ES-I3 (cell line): ENCODE measurements around the gene GRK4.

ENCODE experiments used
- H3K36me3 ChIP-seq: 2 replicates; pipeline ENCODE4 v1.6.1; 2013; ENCODE audit warnings: mild to moderate bottlenecking, low read length, control low read depth, moderate library complexity; ENCODE audit not compliant: insufficient read depth
- H3K4me1 ChIP-seq: 2 replicates; pipeline ENCODE4 v1.6.1; 2013; ENCODE audit warnings: mild to moderate bottlenecking, control low read depth, low read length; ENCODE audit not compliant: insufficient read depth
- H3K9ac ChIP-seq: 2 replicates; pipeline ENCODE4 v1.6.1; 2013; ENCODE audit warnings: low read depth, mild to moderate bottlenecking, low read length, moderate library complexity
- H3K9me3 ChIP-seq: 2 replicates; pipeline ENCODE4 v1.6.1; 2013; ENCODE audit warnings: mild to moderate bottlenecking, low read length, moderate library complexity; ENCODE audit not compliant: control insufficient read depth, insufficient read depth

The GRK4 gene

GRCh38 chr4:3017504-3017903 lies 54.1 kb downstream of the GRK4 start:
- no peaks in the 10 kb centered on the region for H3K36me3 ChIP-seq
- H3K9me3 ChIP-seq = no peaks in the 10 kb centered on the region
- no peak overlapping the region for H3K9ac ChIP-seq
- no peaks in the 10 kb centered on the region for H3K4me1 ChIP-seq

DNA sequence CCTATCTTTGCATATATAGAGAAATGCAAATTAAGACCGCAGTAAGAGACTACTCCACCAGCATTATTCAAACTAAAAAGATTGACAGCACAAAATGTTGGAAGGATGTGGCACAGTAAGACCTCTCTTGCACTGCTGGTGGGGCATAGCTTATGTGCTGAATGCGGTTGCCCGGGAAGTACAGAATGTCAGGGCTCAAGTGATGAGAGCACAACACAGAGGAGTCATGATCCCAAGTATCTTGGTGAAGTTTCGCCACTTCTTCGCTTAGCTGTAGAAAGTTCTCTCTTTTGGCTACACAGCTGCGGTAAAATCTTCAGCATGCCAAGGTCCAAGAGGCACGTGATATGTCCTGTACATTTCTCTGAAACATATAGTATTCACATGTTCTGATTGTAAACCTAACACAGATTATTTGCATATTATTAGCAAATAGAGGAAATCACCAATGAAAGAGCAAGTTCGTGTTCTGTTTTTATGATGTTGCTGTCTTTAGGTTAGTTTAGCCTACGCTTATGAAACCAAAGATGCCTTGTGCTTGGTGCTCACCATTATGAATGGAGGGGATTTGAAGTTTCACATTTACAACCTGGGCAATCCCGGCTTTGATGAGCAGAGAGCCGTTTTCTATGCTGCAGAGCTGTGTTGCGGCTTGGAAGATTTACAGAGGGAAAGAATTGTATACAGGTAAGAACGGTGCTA lies 55.9 kb downstream of the GRK4 start:
- no peaks in the 10 kb centered on the region for H3K36me3 ChIP-seq

GRCh38 chr4:3021127-3021526 lies 57.8 kb downstream of the GRK4 start:
- Histone ChIP-seq H3K36me3 (no peaks in the 10 kb centered on the region), H3K9me3 (no peaks in the 10 kb centered on the region), H3K9ac (no peak overlapping the region), H3K4me1 (no peaks in the 10 kb centered on the region)

More for the DNA sequence above, 55.9 kb downstream of the GRK4 start:
- Histone ChIP-seq H3K4me1 (no peaks in the 10 kb centered on the region), H3K9ac (no peak overlapping the region), H3K9me3 (no peaks in the 10 kb centered on the region)

GRCh38 chr4:3021627-3022026 lies 58.3 kb downstream of the GRK4 start:
- no peaks in the 10 kb centered on the region for H3K4me1 ChIP-seq
- H3K36me3 ChIP-seq = no peaks in the 10 kb centered on the region
- no peaks in the 10 kb centered on the region for H3K9me3 ChIP-seq
- H3K9ac ChIP-seq = no peak overlapping the region

- H3K4me1 ChIP-seq = no peaks in the 10 kb centered on the region
Observed at GRCh38 chr4:3022112-3022511, 58.7 kb downstream of the GRK4 start.

DNA sequence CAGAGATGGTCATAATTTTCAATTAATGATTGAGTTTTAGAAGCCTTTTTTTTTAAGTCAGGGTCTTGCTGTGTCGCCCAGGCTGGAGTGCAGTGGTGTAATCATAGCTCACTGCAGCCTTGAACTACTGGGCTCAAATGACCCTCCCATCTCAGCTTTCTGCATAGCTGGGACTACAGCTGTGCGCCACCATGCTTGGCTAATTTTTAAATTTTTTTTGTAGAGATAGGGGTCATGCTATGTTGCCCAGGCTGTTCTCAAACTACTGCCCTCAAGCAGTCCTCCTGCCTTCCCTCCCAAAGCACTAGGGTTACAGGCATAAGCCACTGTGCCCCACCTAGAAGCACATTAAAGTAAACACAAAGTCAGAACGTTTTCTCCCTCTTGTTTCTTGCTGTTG lies 59.3 kb downstream of the GRK4 start:
- no peaks in the 10 kb centered on the region for H3K4me1 ChIP-seq

More at GRCh38 chr4:3022112-3022511, 58.7 kb downstream of the GRK4 start:
- Histone ChIP-seq H3K9me3 (no peaks in the 10 kb centered on the region), H3K9ac (no peak overlapping the region), H3K36me3 (no peaks in the 10 kb centered on the region)

DNA sequence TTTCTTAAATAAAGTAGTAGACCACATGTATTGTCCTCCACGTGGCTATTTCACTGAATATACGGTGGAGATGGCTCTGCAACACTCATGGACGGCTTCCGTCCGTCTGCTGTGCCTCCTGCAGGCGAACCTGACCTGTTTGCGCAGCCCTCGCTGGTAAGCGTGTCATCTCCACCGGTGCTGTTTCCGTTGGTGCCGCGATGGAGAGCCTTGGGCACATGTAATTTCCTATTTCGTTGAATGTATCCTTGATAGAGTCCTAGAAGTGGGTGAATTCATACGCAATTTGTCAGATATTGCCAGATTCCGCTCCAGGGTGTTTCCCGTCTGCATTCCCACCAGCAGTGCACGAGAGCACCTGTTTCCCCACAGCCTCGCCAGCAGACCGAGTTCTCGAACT lies 62.5 kb downstream of the GRK4 start:
- Histone ChIP-seq H3K4me1 (no peaks in the 10 kb centered on the region), H3K36me3 (no peaks in the 10 kb centered on the region), H3K9me3 (no peaks in the 10 kb centered on the region), H3K9ac (no peak overlapping the region)

More for the DNA sequence above, 59.3 kb downstream of the GRK4 start:
- H3K9ac ChIP-seq = no peak overlapping the region
- H3K9me3 ChIP-seq = no peaks in the 10 kb centered on the region
- H3K36me3 ChIP-seq = no peaks in the 10 kb centered on the region

DNA sequence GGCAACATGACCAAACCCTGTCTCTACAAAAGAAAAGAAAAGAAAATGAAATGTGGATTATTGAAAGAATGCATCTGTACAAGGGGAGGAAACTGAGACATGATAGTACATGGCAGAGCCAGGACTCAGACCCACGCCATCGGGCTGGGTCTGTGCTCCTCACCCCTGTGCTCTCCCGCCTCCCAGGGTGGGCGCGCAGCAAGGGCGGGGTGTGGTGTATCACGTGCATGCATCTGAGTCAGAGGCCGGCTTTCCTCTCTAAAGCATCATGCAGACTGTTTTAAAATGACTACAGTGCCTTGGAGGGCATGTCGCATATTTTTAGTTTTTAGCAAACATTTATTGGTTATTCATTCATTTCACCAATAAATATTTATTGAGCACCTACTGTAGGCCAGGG lies 63.2 kb downstream of the GRK4 start:
- Histone ChIP-seq H3K9ac (no peak overlapping the region), H3K9me3 (no peaks in the 10 kb centered on the region), H3K36me3 (no peaks in the 10 kb centered on the region), H3K4me1 (no peaks in the 10 kb centered on the region)

DNA sequence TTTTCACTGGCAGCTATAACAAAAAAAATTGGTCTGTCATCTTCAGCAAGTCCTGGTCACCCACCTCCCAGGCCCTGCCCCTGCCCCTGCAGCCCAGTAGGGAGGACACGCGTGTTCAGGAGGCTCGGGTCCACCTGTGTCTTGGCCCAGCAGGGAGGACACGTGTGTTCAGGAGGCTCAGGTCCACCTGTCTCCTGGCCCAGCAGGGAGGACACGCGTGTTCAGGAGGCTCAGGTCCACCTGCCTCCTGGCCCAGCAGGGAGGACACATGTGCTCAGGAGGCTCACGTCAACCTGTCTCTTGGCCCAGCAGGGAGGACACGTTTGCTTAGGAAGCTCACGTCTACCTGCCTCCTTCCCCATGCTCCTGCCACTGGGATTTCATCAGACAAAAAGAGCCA lies 66.1 kb downstream of the GRK4 start:
- Histone ChIP-seq H3K4me1 (no peaks in the 10 kb centered on the region), H3K36me3 (no peaks in the 10 kb centered on the region), H3K9ac (no peak overlapping the region), H3K9me3 (no peaks in the 10 kb centered on the region)

DNA sequence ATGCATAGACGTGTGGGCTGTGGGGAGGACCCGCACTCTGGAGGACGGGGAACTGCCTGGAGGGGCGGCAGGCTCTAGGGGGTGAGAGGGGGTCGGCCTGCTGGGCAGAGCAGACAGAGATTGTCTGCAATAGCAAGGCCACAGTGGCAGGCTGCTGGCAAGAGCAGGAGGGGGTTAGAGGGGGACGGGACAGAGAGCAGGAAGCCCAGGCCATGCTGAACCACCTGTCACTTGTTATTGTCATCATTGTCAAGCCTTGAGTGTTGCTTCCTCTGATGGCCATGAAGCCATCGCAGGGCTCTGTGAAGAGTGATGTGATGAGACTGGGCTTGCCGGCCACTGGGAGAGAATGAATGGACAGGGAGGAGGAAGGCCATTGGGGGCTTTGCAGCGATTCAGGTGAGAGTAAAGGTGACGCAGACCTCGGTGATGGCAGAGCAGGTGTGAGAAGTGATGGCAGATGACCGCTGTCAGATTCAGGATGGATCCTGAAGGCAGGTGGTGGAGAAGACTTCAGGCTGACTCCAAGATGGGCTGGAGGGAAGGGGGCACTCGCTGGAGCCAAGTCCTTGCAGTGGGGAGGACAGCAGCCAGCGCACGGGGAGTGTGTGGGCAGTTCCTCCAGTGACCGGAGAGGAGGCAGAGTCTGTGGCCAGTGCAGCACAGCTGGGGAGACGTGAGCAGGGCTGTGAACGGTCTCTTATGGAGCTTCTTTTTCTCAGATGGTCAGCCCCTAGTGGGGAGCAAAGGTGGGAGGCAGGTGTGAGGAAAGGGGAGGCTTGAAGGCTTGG lies 67.4 kb downstream of the GRK4 start:
- no peaks in the 10 kb centered on the region for H3K9me3 ChIP-seq
- no peak overlapping the region for H3K9ac ChIP-seq
- H3K36me3 ChIP-seq = no peaks in the 10 kb centered on the region
- H3K4me1 ChIP-seq = no peaks in the 10 kb centered on the region

DNA sequence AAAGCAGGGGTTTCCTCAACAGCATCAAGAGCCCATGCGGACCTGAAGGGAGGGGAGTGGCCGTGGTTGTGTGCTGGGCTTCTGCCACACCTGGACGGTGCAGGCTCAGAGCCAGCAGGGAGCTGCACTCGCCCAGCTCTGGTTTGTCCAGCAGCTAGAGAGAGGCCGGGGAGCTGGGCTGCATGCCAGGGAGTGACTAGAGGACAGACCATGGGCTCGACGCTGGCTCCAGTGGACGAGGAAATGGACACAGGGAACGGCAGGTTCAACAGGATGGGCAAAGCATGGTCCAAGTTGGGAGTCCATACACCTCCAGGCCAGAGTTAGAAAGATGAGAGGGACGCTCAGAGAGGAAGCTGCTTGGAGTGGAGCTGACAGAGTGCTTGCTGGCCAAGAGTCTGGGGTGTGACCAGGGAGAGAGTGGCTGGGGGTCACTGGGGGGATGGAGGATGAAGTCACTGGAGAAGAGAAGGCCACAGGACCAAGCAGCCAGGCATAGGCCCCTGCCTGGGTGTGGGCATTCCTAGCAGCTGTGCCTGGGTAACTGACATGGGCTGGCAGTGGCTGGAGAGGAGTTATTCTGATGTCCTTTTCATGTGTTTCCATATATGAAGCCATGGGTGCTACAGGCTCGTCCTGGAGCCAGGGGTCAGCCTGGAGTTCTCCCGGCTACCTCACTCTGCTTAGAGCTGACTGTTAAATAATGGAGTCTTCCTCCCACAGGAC lies 68.1 kb downstream of the GRK4 start:
- H3K9me3 ChIP-seq = no peaks in the 10 kb centered on the region
- H3K36me3 ChIP-seq = no peaks in the 10 kb centered on the region
- H3K4me1 ChIP-seq = no peaks in the 10 kb centered on the region
- H3K9ac ChIP-seq = no peak overlapping the region

DNA sequence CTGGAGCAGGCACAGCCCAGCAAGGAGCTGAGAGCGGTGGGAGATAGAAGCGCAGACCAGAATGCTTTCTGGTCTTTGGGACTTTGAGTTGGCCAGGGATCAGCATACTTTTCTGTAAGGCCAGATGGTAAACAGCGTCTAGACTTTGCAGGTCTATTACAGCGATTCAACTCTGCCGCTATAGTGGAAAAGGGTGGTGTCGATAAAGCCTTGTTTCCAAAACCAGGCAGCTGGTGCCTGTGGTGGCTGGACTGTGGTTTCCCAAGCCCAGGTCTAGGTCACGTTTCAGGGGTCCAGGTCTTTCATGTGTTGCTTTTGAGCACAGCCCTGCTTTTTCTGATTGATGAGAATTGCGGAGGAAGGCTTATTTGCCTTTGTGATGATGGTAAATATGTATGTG lies 70.9 kb downstream of the GRK4 start:
- no peaks in the 10 kb centered on the region for H3K4me1 ChIP-seq
- H3K9me3 ChIP-seq = no peaks in the 10 kb centered on the region
- H3K9ac ChIP-seq = no peak overlapping the region
- no peaks in the 10 kb centered on the region for H3K36me3 ChIP-seq

GRCh38 chr4:3035249-3035648 lies 71.9 kb downstream of the GRK4 start:
- no peaks in the 10 kb centered on the region for H3K4me1 ChIP-seq
- no peaks in the 10 kb centered on the region for H3K36me3 ChIP-seq
- no peak overlapping the region for H3K9ac ChIP-seq
- H3K9me3 ChIP-seq = no peaks in the 10 kb centered on the region

- H3K9me3 ChIP-seq = no peaks in the 10 kb centered on the region
- no peak overlapping the region for H3K9ac ChIP-seq
- H3K4me1 ChIP-seq = no peaks in the 10 kb centered on the region
Observed at GRCh38 chr4:3035674-3036073, 72.3 kb downstream of the GRK4 start.

More at GRCh38 chr4:3035674-3036073, 72.3 kb downstream of the GRK4 start:
- H3K36me3 ChIP-seq = no peaks in the 10 kb centered on the region
